HG03439 (cell line): ENCODE results near the gene MYL3.
"Not testable (repeated sequence)": the region's sequence is repeated elsewhere in the genome, so short reads cannot be mapped to it uniquely, and the experiment has no call there.

Source experiments
- ATAC-seq: cut with Tn5 transposase; IDR thresholded peaks from one replicate; pipeline ENCODE4 v1.9.1; 2021; ENCODE audit warnings: mild to moderate bottlenecking, moderate library complexity; ENCODE audit not compliant: unreplicated experiment

The MYL3 gene

DNA sequence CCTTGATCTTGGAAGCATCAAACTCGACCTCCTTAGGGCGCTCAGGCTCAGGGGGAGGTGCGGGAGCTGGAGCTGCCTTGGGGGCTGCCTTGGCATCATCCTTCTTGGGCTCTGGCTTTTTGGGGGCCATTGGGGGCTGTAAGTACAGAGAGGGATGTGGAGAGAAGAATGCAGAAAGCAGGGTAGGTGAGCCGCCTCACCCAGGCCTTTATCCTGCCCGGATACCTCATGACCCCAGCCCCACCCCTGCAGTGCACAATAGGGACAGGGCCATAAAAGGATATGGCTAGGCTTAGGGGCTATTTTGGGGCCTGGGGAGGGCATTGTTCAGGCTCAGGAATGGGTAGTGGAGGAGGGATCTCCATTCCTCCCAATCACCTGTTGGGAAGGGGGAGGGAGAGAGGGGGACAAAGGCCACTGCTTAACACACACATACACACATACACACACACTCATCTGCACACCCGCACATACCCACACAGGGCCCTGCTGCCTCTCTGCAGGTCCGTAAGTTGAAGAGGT is at the start of gene MYL3:
Gene MYL3 (minus strand): TSS at position 184 of the 522 bp plus-strand sequence. CDS start 54 bp downstream, at position 130.
- no peak for ATAC-seq

GRCh38 chr3:46912986-46913385 is 49.7 kb upstream of the MYL3 start:
- ATAC-seq, result no peak

GRCh38 chr3:46910914-46911313 is 47.7 kb upstream of the MYL3 start:
- ATAC-seq, result not testable (repeated sequence)

GRCh38 chr3:46910166-46910760 is 47.0 kb upstream of the MYL3 start:
- ATAC-seq, result no peak

- no peak for ATAC-seq
These were observed 46.4 kb upstream of the MYL3 start for GRCh38 chr3:46909535-46910161.

- no peak for ATAC-seq
These were observed 45.8 kb upstream of the MYL3 start for GRCh38 chr3:46908986-46909534.

DNA sequence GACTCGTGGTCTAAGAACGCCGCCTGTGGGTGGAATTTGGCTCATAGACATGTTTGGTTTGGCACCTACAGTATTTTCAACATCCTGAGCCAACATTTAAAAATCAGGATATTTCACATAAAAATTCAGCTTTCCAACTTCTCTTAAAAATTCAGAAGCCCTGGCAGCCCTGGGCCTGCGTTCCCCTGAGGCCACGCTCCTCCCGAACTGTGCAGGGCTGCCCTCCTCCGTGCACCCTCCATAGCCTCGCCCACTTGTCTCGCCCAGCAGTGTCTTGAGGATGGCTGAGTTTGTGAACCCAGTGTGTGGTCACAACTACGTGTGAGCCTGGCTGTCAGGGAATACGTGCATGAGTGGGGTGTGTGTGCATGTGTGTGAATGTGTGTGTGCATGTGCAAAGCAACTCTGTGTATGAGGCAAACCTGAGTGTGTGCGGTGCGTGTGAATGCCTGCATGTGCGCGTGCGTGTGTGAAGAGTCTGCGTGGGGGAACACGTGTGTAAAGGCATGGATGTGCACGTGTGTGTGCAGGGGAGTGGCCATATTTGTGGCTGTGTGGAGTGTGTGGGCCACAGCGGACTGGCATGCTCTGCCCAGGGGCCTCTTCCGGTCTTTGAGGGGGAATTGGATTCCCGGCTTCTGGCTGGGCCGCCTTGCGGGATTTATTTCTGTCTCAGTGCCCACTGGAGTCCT is 45.2 kb upstream of the MYL3 start:
- ATAC-seq, result no peak

DNA sequence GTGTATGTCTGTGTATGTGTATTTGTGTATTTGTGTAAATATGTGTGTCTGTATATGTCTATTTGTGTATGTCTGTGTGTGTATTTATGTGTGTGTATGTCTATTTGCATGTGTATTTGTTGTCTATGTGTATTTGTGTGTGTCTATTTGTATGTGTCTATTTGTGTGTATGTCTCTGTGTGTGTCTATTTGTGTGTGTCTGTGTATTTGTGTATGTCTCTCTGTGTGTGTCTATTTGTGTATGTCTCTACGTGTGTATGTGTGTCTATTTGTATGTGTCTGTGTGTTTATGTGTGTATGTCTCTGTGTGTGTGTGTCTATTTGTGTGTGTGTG is 44.7 kb upstream of the MYL3 start:
- ATAC-seq, result no peak

DNA sequence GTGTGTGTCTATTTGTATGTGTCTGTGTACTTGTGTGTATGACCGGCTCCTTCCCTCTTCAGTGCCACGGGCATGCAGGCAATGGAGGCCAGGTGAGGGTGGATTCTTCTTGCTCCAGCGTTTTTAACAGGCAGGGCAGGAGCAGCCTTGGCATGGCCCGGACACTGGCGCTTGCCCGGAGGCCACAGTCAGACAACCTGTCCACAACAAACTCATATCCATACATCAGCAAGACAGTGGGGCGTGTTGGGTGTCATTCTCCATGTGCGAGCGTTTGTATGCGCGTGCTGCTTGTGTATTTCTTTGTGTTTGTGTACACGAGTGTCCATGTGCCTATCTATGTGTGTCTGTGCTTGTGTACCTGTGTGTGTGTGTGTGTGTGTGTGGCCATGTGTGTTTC is 44.0 kb upstream of the MYL3 start:
- no peak for ATAC-seq

DNA sequence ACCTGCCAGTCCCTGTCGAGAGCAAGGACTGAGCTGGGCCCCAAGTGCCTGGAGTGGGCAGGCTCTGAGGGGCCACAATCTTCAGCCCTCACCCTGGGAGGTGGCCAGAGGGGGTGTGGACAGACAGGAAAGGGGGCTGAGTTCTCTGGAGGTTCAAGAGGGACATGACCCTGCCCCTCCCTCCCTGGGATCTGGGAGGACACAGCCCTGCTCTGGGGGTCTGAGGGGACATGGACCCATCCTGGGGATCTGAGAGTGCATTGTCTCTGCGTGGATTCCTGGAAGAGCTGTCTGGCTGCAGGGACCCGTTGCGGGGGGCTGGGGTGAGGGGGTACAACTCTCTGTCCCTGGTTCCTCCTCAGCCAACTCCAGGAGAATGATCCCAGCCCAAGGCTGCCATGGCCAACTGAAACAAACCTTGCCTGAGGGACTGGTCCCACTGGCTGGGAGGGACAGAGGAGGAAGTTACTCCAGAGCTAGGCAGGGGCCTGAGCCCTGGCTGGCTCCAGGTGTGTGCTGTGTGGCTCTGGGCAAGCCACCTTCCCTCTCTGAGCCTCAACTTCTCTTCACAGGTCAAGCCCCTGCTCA is 43.3 kb upstream of the MYL3 start:
- no peak for ATAC-seq

DNA sequence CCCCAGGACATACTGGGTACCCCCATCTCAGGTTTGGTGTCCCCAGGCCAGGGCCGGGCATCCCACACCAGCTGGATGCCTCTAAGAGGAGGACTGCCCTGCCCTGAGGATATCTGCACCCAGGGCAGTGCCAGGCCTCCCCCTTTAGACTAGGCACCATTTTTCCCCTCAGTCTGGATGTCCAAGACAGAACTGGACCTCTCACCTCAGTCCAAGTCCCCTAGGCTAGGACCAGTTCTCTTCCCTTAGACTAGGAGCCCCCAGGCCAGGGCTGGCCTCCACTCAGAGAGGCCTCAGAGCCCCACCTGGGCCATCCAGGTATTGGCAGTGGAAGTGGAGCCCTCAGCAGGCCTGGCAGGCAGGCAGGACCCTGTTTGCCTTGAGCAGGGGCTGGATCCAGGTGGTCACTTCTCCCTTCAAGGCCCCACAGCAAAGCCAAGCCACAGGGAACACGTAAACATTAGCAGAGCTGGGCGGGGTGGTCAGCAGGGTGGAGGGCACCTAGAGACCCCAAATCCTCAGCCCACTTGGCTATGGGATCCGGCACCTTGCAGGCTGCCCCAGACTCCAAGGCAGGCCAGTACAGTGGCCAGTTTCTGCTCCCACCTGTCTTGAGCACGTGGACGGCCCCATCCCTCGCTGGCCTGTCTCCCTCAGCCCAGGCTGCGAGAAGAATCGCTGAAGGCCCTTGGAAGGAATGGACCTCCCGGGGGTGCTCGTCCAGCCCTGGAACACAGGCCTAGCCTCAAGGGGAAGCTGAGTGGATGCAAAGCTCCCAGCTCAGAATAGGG is 42.6 kb upstream of the MYL3 start:
- no peak for ATAC-seq

GRCh38 chr3:46905213-46905560 is 41.9 kb upstream of the MYL3 start:
- no peak for ATAC-seq

GRCh38 chr3:46904303-46905212 is 41.3 kb upstream of the MYL3 start:
- ATAC-seq, result no peak

- no peak for ATAC-seq
These were observed 40.4 kb upstream of the MYL3 start for GRCh38 chr3:46903341-46904302.

GRCh38 chr3:46902188-46902631 is 39.0 kb upstream of the MYL3 start:
- no peak for ATAC-seq

DNA sequence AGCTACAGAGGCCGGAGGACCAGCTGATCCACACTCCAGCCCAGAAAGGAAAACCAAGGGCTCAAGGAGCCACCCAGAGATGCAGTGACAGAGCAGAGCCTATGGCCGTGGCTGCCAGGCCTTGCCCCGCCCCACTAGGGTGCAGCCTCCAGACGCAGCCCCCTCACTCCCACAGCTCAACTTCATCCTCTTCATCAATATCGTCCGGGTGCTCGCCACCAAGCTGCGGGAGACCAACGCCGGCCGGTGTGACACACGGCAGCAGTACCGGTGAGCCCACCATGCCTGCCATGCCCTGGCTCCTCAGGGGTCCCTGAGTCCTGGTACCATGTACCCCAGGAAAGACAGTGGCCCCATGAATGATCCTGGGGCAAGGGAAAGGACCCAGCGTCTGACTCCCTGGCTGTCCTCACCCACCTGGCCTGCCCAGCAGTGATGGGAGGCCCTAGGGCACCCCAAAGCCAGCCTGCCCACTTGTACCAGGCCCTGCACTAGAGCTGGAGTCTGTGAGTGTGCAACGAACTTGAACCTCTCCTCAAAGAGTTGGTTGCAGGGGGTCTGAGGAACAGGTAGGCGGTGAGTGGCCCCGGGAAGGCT is 38.4 kb upstream of the MYL3 start:
- no peak for ATAC-seq

GRCh38 chr3:46901061-46901460 is 37.8 kb upstream of the MYL3 start:
- ATAC-seq, result no peak

GRCh38 chr3:46900356-46900755 is 37.1 kb upstream of the MYL3 start:
- ATAC-seq, result no peak
